A549 (cell line): ENCODE data around the gene EMX2. TPM values are rescaled to one million over a fixed set of nuclear protein-coding genes. Genes with fewer than 3 reads are reported as not detected.
A peak's percentile ranks its signal among the peaks of the same experiment; 100 is the strongest.

Experiments used
- ATAC-seq, 2 experiments: fragments of 200-7000 bp in 1 of 2; fragments of >200 bp in 1 of 2; cut with Nextera tagmentation in 1 of 2; cut with Tn5 transposase in 1 of 2; 3 replicates each; pipeline versions ENCODE4 v1.8.0 to v1.9.1; 2018 to 2020; ENCODE audit warnings: mild to moderate bottlenecking in 1 of 2, moderate library complexity in 1 of 2
- CTCF ChIA-PET: fragments of 300-600 bp; sonication (Branson Sonifier 250); formaldehyde crosslinking; extraction: SDS; loops from one replicate; lab custom pipeline; 2021; ENCODE audit warnings: antibody characterized with exemption, inconsistent platforms; lab: Yijun Ruan, JAX
- POLR2A ChIA-PET: fragments of 350-600 bp; formaldehyde crosslinking; extraction: SDS; loops from one replicate; lab custom pipeline; 2021; ENCODE audit warnings: antibody characterized with exemption, inconsistent platforms; lab: Yijun Ruan, JAX
- DNase-seq, 2 experiments: peaks; one replicate each; pipeline versions ENCODE4 v3.0.0 to v3.0.0-alpha.2; 2011 to 2016; ENCODE audit warnings: low read depth in 1 of 2, low spot score in 1 of 2
- FAIRE-seq: peaks from 2 replicates; lab custom pipeline; 2011; peaks lifted over from hg19 to GRCh38; lab: Jason Lieb, UNC
- H3K27ac ChIP-seq, 2 experiments: fragments of >200 bp; sonication (Bioruptor Twin); formaldehyde crosslinking; 3 replicates each; pipeline ENCODE4 v1.5.1; 2016 to 2017
- H3K4me1 ChIP-seq: fragments of >200 bp; sonication (Bioruptor Twin); formaldehyde crosslinking; 3 replicates; pipeline ENCODE4 v1.6.1; 2016
- H3K4me2 ChIP-seq: fragments of >200 bp; sonication (Bioruptor Twin); formaldehyde crosslinking; 3 replicates; pipeline ENCODE4 v1.6.1; 2016
- H3K4me3 ChIP-seq: fragments of >200 bp; sonication (Bioruptor Twin); formaldehyde crosslinking; 3 replicates; pipeline ENCODE4 v1.5.1; 2016
- H3K9me3 ChIP-seq: fragments of >200 bp; sonication (Bioruptor Twin); formaldehyde crosslinking; 3 replicates; pipeline ENCODE4 v1.6.1; 2016
- CEBPB ChIP-seq, 2 experiments: fragments of >200 bp in 1 of 2; sonication (Bioruptor Twin) in 1 of 2; formaldehyde crosslinking in 1 of 2; IDR thresholded peaks; 2 replicates each; pipeline ENCODE4 v1.6.1; 2012 to 2016
- EHF ChIP-seq: fragments of 250-450 bp; sonication (Bioruptor Pico); IDR thresholded peaks from 2 replicates; pipeline ENCODE4 v1.5.0; 2020; ENCODE audit warnings: mild to moderate bottlenecking
- FOSL2 ChIP-seq, 2 experiments: fragments of 450-650 bp in 1 of 2; fragments of >200 bp in 1 of 2; sonication (Bioruptor Twin) in 1 of 2; formaldehyde crosslinking; IDR thresholded peaks; 2 replicates each; pipeline versions ENCODE4 v1.5.0 to v1.6.1; 2016 to 2020; ENCODE audit warnings: mild to moderate bottlenecking in 1 of 2, moderate library complexity in 1 of 2
- FOXS1 ChIP-seq: fragments of 250-450 bp; sonication (Bioruptor Pico); IDR thresholded peaks from 2 replicates; pipeline ENCODE4 v1.5.0; 2020; ENCODE audit warnings: mild to moderate bottlenecking, moderate library complexity
- HEYL ChIP-seq: fragments of 250-450 bp; sonication (Bioruptor Pico); IDR thresholded peaks from 2 replicates; pipeline ENCODE4 v1.8.0; 2021; ENCODE audit warnings: mild to moderate bottlenecking, moderate library complexity
- HOXA7 ChIP-seq: fragments of 250-450 bp; sonication (Bioruptor Pico); IDR thresholded peaks from 2 replicates; pipeline ENCODE4 v1.5.0; 2020; ENCODE audit warnings: mild to moderate bottlenecking, moderate library complexity
- HOXB13 ChIP-seq: fragments of 250-450 bp; sonication (Bioruptor Pico); IDR thresholded peaks from 2 replicates; pipeline ENCODE4 v1.5.0; 2020; ENCODE audit warnings: low read depth, mild to moderate bottlenecking, moderate library complexity
- KDM1A ChIP-seq: fragments of 200-600 bp; sonication (generic); IDR thresholded peaks from 2 replicates; pipeline ENCODE4 v1.6.1; 2016; ENCODE audit warnings: low read depth, mild to moderate bottlenecking
- KDM5A ChIP-seq: fragments of 200-600 bp; sonication (generic); IDR thresholded peaks from 2 replicates; pipeline ENCODE4 v1.6.1; 2016; ENCODE audit warnings: antibody characterized with exemption, mild to moderate bottlenecking
- RAD21 ChIP-seq, 2 experiments: fragments of >200 bp in 1 of 2; sonication (Bioruptor Twin) in 1 of 2; formaldehyde crosslinking in 1 of 2; IDR thresholded peaks in 1 of 2; conservative IDR thresholded peaks in 1 of 2; 2 replicates in 1 of 2; 3 replicates in 1 of 2; pipeline ENCODE4 v1.6.1; 2012 to 2018; ENCODE audit warnings: inconsistent platforms in 1 of 2
- RARB ChIP-seq: fragments of 250-450 bp; sonication (Bioruptor Pico); IDR thresholded peaks from 2 replicates; pipeline ENCODE4 v1.8.0; 2021; ENCODE audit warnings: mild to moderate bottlenecking, moderate library complexity
- RCOR1 ChIP-seq: fragments of 150-350 bp; IDR thresholded peaks from 2 replicates; pipeline ENCODE4 v1.6.1; 2014; ENCODE audit warnings: antibody characterized with exemption, low read length, low read depth
- TFCP2L1 ChIP-seq: fragments of 250-450 bp; sonication (Bioruptor Pico); IDR thresholded peaks from 2 replicates; pipeline ENCODE4 v1.5.0; 2021; ENCODE audit warnings: mild to moderate bottlenecking
- TP53 ChIP-seq: fragments of 250-450 bp; sonication (Bioruptor Pico); IDR thresholded peaks from 2 replicates; pipeline ENCODE4 v1.5.0; 2021; ENCODE audit warnings: mild to moderate bottlenecking, moderate library complexity
- ZFP36 ChIP-seq: fragments of 450-650 bp; IDR thresholded peaks from 2 replicates; pipeline ENCODE4 v1.6.1; 2014; ENCODE audit warnings: borderline replicate concordance; ENCODE audit not compliant: partially characterized antibody
- ZSCAN20 ChIP-seq: fragments of 250-450 bp; sonication (Bioruptor Pico); IDR thresholded peaks from 2 replicates; pipeline ENCODE4 v1.8.0; 2022; ENCODE audit warnings: mild to moderate bottlenecking, moderate library complexity
- WGBS: methylation state at CpG from one replicate; pipeline ENCODE4 v1.1.6; 2017; ENCODE audit errors: missing lambda C conversion rate; 5-methylcytosine and 5-hydroxymethylcytosine counted together
- polyA plus RNA-seq, 4 experiments: library from polyadenylated mRNA; depleted of rRNA in 3 of 4; stranded (reverse); fragments of >200 nt; fragmentation: RNase III in 1 of 4; extraction: RNeasy Plus Mini Kit Qiagen cat#74134 plus additional on column Dnase treatment in 1 of 4; gene quantifications; 2 replicates in 3 of 4; 3 replicates in 1 of 4; pipeline ENCODE4 v1.2.3, GENCODE V29; 2011 to 2017
- TF ChIP-seq, protein P1 (sequence below): IDR thresholded peaks from 2 replicates; pipeline ENCODE4 v1.6.1; 2012
- TF ChIP-seq, protein P2 (sequence below): IDR thresholded peaks from 2 replicates; pipeline ENCODE4 v1.6.1; 2012; ENCODE audit warnings: low read depth, borderline replicate concordance
- TF ChIP-seq, protein P3 (sequence below): fragments of 450-650 bp; IDR thresholded peaks from 2 replicates; pipeline ENCODE4 v1.6.1; 2014; ENCODE audit warnings: antibody characterized with exemption
- TF ChIP-seq, protein P4 (sequence below): fragments of 250-450 bp; sonication (Bioruptor Pico); IDR thresholded peaks from 2 replicates; pipeline ENCODE4 v1.5.0; 2021; ENCODE audit warnings: mild to moderate bottlenecking, moderate library complexity, borderline replicate concordance
- TF ChIP-seq, protein P5 (sequence below): fragments of 200-600 bp; sonication (generic); IDR thresholded peaks from 2 replicates; pipeline ENCODE4 v1.6.1; 2016; ENCODE audit warnings: antibody characterized with exemption, mild to moderate bottlenecking, moderate library complexity

The EMX2 gene
- polyA plus RNA-seq, 2 of the 4 experiments (the other 2 are of a cell fraction): not detected

DNA sequence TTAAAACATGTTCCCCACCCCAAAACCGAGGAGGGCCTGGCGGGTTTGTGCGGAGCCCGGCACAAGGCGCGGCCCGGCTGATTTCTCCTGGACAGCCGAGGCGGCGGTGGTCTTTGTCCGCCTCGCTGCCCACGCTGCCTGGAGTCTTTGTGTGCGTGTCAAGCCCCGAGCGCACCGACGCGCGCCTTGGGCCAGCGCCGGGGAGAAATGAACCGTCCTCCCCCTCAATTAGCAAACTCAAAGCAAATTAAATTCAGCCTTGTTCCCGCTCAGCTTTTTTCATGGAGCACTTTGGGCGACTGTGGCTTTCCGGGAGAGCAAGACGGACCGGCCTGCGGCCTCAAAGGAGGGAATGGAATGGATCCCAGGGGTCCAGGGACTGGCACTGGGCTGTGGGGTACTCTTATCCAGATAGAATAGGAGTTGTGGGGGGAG, 4.1 kb downstream of the EMX2 start:
- 81% methylated on average over 29 of the region's 29 CpGs for whole genome bisulfite sequencing

DNA sequence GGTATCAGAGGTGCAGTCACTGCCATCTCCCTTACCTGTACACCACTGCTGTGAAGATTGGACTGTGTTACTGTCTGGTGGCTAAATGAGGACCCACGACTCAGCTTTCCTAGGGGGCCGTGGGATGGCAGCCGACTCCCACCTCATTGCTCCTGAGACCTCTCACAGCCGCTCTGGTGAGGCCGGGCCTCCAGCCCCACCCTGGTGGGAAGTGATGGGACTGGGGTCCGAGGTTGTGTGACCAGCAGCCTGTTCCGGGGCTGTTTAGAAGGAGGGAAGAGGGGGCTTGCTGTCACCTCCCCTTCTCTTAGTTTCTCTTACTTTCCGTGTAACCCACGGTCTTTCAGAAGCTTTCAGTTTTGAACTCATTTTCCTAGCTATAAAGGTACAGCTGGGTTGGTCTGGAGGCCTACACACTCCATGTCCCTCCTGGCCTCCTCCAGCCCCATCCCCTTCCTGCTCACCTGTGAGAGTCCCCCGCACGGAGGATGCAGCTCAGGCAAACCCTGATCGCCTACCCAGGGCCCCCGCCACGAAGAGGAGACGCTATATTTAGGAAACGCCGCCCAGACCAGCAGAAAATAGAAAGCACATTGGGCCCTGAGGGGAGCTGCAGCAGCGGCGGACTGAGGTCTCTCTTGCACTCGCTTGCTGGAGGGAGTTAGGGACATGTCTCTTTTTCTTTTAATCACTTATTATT, 4.6 kb downstream of the EMX2 start:
- Histone ChIP-seq H3K4me3 (no peak overlapping the region), H3K9me3 (no peaks in the 10 kb centered on the region), H3K4me2 (no peak overlapping the region), H3K4me1 (peaks cover 13% of the 10 kb centered on the region), H3K27ac (no peak overlapping the region)
- FAIRE-seq: no peak
- no peak for TF ChIP-seq KDM5A
- TF ChIP-seq, protein P1, sequence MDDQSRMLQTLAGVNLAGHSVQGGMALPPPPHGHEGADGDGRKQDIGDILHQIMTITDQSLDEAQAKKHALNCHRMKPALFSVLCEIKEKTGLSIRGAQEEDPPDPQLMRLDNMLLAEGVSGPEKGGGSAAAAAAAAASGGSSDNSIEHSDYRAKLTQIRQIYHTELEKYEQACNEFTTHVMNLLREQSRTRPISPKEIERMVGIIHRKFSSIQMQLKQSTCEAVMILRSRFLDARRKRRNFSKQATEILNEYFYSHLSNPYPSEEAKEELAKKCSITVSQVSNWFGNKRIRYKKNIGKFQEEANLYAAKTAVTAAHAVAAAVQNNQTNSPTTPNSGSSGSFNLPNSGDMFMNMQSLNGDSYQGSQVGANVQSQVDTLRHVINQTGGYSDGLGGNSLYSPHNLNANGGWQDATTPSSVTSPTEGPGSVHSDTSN: no peak
- TF ChIP-seq RCOR1: no peak
- TF ChIP-seq KDM1A: no peak
- TF ChIP-seq HEYL (CRISPR knock-in tag): no peak
- no peak for TF ChIP-seq ZSCAN20 (CRISPR knock-in tag)
- TF ChIP-seq, protein P2, sequence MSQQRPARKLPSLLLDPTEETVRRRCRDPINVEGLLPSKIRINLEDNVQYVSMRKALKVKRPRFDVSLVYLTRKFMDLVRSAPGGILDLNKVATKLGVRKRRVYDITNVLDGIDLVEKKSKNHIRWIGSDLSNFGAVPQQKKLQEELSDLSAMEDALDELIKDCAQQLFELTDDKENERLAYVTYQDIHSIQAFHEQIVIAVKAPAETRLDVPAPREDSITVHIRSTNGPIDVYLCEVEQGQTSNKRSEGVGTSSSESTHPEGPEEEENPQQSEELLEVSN: no peak
- TF ChIP-seq HOXA7 (CRISPR knock-in tag): no peak
- TF ChIP-seq RAD21 (conservative IDR thresholded peaks at IDR 0.05 in 1 of 2, IDR thresholded peaks at IDR 0.05 in 1 of 2): no peak
- TF ChIP-seq, protein P3, sequence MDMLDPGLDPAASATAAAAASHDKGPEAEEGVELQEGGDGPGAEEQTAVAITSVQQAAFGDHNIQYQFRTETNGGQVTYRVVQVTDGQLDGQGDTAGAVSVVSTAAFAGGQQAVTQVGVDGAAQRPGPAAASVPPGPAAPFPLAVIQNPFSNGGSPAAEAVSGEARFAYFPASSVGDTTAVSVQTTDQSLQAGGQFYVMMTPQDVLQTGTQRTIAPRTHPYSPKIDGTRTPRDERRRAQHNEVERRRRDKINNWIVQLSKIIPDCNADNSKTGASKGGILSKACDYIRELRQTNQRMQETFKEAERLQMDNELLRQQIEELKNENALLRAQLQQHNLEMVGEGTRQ: no peak
- TF ChIP-seq TP53 (CRISPR knock-in tag): no peak
- TF ChIP-seq FOXS1 (CRISPR knock-in tag): no peak
- no peak for TF ChIP-seq HOXB13 (CRISPR knock-in tag)
- TF ChIP-seq FOSL2 (IDR thresholded peaks at IDR 0.05): no peak
- TF ChIP-seq FOSL2 (CRISPR knock-in tag; IDR thresholded peaks at IDR 0.05): no peak
- 0 out of 6 replicates have a peak, but pooled peaks of 1 of the 2 experiments have one; percentile 3 for ATAC-seq
- ChIA-PET POLR2A (no interaction called here), CTCF (interaction anchor here (0.6 to 2.5 kb wide), 5 partner anchors 9 to 574 kb away, joined by 3 to 9 read pairs (median 4); no protein-coding TSS in a partner anchor)
- DNase-seq: no peak
- 75% methylated on average over 20 of the region's 20 CpGs for WGBS

More for the DNA sequence above, 4.1 kb downstream of the EMX2 start:
- Histone ChIP-seq H3K4me3 (no peak overlapping the region), H3K4me1 (peaks cover 13% of the 10 kb centered on the region), H3K9me3 (no peaks in the 10 kb centered on the region), H3K4me2 (no peak overlapping the region), H3K27ac (no peak overlapping the region)
- ChIA-PET POLR2A (no interaction called here), CTCF (interaction anchor here (0.6 to 2.5 kb wide), 4 partner anchors 10 to 575 kb away, joined by 3 to 9 read pairs (median 4); no protein-coding TSS in a partner anchor)
- ATAC-seq: no peak
- no peak for DNase-seq
- FAIRE-seq: no peak
- TF ChIP-seq RARB (no peak), TFCP2L1 (no peak), HOXB13 (CRISPR knock-in tag) (no peak)
- TF ChIP-seq, all 56 proteins: peak for 0

DNA sequence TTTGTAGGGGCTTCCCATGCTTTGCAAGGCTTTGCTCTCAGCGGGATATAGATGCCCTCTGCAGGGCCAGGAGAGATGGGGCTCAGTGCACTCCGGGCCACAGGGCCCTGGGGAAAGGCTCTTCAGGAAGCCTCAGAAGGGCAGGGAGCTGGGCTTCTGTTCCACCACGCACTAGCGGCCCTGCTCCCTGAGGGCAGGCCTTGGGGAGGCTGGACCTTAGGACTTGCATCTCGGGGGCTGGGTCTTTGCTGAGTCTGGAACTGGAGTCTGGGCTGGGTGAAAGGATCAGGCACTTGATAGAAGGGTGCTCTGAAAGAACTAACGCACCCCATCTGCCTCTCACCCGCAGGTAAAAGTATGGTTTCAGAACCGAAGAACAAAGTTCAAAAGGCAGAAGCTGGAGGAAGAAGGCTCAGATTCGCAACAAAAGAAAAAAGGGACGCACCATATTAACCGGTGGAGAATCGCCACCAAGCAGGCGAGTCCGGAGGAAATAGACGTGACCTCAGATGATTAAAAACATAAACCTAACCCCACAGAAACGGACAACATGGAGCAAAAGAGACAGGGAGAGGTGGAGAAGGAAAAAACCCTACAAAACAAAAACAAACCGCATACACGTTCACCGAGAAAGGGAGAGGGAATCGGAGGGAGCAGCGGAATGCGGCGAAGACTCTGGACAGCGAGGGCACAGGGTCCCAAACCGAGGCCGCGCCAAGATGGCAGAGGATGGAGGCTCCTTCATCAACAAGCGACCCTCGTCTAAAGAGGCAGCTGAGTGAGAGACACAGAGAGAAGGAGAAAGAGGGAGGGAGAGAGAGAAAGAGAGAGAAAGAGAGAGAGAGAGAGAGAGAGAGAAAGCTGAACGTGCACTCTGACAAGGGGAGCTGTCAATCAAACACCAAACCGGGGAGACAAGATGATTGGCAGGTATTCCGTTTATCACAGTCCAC, 5.4 kb downstream of the EMX2 start:
- H3K4me2 ChIP-seq: no peak overlapping the region
- no peak overlapping the region for H3K27ac ChIP-seq
- peaks cover 13% of the 10 kb centered on the region for H3K4me1 ChIP-seq
- POLR2A ChIA-PET: interaction anchor here (0.6 kb wide), 1 partner anchor 789 kb away, joined by 3 read pairs; no protein-coding TSS in a partner anchor
- no peak for DNase-seq
- H3K4me3 ChIP-seq: no peak overlapping the region
- CTCF ChIA-PET: interaction anchor here (0.7 to 2.5 kb wide), 3 partner anchors 8 to 11 kb away, joined by 3 to 9 read pairs (median 5); no protein-coding TSS in a partner anchor
- ATAC-seq: peak; percentile 21 to 38; a peak in 1 of 6 replicates
- WGBS: 52% methylated on average over 30 of the region's 32 CpGs
- no peak for FAIRE-seq
- no peaks in the 10 kb centered on the region for H3K9me3 ChIP-seq
- TF ChIP-seq, protein P4, sequence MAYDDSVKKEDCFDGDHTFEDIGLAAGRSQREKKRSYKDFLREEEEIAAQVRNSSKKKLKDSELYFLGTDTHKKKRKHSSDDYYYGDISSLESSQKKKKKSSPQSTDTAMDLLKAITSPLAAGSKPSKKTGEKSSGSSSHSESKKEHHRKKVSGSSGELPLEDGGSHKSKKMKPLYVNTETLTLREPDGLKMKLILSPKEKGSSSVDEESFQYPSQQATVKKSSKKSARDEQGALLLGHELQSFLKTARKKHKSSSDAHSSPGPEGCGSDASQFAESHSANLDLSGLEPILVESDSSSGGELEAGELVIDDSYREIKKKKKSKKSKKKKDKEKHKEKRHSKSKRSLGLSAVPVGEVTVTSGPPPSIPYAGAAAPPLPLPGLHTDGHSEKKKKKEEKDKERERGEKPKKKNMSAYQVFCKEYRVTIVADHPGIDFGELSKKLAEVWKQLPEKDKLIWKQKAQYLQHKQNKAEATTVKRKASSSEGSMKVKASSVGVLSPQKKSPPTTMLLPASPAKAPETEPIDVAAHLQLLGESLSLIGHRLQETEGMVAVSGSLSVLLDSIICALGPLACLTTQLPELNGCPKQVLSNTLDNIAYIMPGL: no peak
- TF ChIP-seq, protein P5, sequence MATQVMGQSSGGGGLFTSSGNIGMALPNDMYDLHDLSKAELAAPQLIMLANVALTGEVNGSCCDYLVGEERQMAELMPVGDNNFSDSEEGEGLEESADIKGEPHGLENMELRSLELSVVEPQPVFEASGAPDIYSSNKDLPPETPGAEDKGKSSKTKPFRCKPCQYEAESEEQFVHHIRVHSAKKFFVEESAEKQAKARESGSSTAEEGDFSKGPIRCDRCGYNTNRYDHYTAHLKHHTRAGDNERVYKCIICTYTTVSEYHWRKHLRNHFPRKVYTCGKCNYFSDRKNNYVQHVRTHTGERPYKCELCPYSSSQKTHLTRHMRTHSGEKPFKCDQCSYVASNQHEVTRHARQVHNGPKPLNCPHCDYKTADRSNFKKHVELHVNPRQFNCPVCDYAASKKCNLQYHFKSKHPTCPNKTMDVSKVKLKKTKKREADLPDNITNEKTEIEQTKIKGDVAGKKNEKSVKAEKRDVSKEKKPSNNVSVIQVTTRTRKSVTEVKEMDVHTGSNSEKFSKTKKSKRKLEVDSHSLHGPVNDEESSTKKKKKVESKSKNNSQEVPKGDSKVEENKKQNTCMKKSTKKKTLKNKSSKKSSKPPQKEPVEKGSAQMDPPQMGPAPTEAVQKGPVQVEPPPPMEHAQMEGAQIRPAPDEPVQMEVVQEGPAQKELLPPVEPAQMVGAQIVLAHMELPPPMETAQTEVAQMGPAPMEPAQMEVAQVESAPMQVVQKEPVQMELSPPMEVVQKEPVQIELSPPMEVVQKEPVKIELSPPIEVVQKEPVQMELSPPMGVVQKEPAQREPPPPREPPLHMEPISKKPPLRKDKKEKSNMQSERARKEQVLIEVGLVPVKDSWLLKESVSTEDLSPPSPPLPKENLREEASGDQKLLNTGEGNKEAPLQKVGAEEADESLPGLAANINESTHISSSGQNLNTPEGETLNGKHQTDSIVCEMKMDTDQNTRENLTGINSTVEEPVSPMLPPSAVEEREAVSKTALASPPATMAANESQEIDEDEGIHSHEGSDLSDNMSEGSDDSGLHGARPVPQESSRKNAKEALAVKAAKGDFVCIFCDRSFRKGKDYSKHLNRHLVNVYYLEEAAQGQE: no peak
- no peak for TF ChIP-seq EHF (CRISPR knock-in tag)
- no peak for TF ChIP-seq ZFP36
- no peak for TF ChIP-seq CEBPB (IDR thresholded peaks at IDR 0.05)
- no peak for TF ChIP-seq HEYL (CRISPR knock-in tag)
